T follicular helper cell (primary cell): ENCODE results near the gene ZNF586.
A peak's percentile ranks its signal among the peaks of the same experiment; 100 is the strongest.
"Not testable (repeated sequence)": the region's sequence is repeated elsewhere in the genome, so short reads cannot be mapped to it uniquely, and the experiment has no call there.

ENCODE experiments used
- DNase-seq: peaks from one replicate; pipeline ENCODE4 v3.0.0-alpha.2; 2020; ENCODE audit warnings: low read depth
- total RNA-seq, 2 experiments: gene quantifications; one replicate each; lab custom pipeline; 2026; lab: John Stamatoyannopoulos, UW

ZNF586 gene
- 45.4 to 70.9 reads per million in 2 experiments for total RNA-seq

- DNase-seq = peak; percentile 79
Observed at GRCh38 chr19:57769345-57770131, at the start of gene ZNF586. Gene ZNF586, plus strand, starts transcription at chr19:57769676. Its CDS starts 167 bp downstream, at chr19:57769843.

- DNase-seq = no peak
Observed at GRCh38 chr19:57719901-57720519, 49.5 kb upstream of the ZNF586 start.

- DNase-seq = no peak
Observed at GRCh38 chr19:57720878-57721277, 48.6 kb upstream of the ZNF586 start.

- peak; percentile 10 for DNase-seq
Observed at GRCh38 chr19:57738320-57738719, 31.2 kb upstream of the ZNF586 start.

- DNase-seq = not testable (repeated sequence)
Observed at GRCh38 chr19:57738770-57739169, 30.7 kb upstream of the ZNF586 start.

GRCh38 chr19:57746580-57747471 is 22.6 kb upstream of the ZNF586 start, which contains the start of gene ZNF776:
Gene ZNF776, plus strand, starts transcription at chr19:57746815. Its CDS starts 244 bp downstream, at chr19:57747059.
- DNase-seq = peak; percentile 71

- no peak for DNase-seq
Observed at GRCh38 chr19:57747472-57747807, 22.0 kb upstream of the ZNF586 start.

GRCh38 chr19:57748029-57748428 is 21.4 kb upstream of the ZNF586 start:
- DNase-seq = no peak

- no peak for DNase-seq
Observed at GRCh38 chr19:57754091-57754673, 15.3 kb upstream of the ZNF586 start.

- DNase-seq = no peak
Observed at GRCh38 chr19:57755031-57755430, 14.4 kb upstream of the ZNF586 start.

- DNase-seq = no peak
Observed at GRCh38 chr19:57757941-57758340, 11.5 kb upstream of the ZNF586 start.

GRCh38 chr19:57759096-57759495 is 10.4 kb upstream of the ZNF586 start:
- DNase-seq = no peak

- no peak for DNase-seq
Observed at GRCh38 chr19:57771417-57771816, 1.9 kb downstream of the ZNF586 start.

GRCh38 chr19:57773488-57773887 is 4.0 kb downstream of the ZNF586 start:
- no peak for DNase-seq

GRCh38 chr19:57776764-57777296 is 7.4 kb downstream of the ZNF586 start:
- DNase-seq = no peak

- no peak for DNase-seq
Observed at GRCh38 chr19:57778336-57778735, 8.9 kb downstream of the ZNF586 start.

GRCh38 chr19:57779220-57779845 is 9.9 kb downstream of the ZNF586 start:
- DNase-seq = no peak

- DNase-seq = no peak
Observed at GRCh38 chr19:57786286-57786685, 16.8 kb downstream of the ZNF586 start.

GRCh38 chr19:57786906-57787305 is 17.4 kb downstream of the ZNF586 start:
- no peak for DNase-seq

GRCh38 chr19:57788114-57788692 is 18.7 kb downstream of the ZNF586 start:
- no peak for DNase-seq

GRCh38 chr19:57789288-57789687 is 19.8 kb downstream of the ZNF586 start:
- no peak for DNase-seq
